Neural progenitor cell (in vitro differentiated cells): ENCODE results near the gene ENDOG. TPM values are rescaled to one million over a fixed set of nuclear protein-coding genes. Genes with fewer than 3 reads are reported as not detected.

Source experiments
- DNase-seq: peaks from one replicate; pipeline ENCODE4 v3.0.0-alpha.2; 2016; ENCODE audit warnings: low spot score
- H2AFZ ChIP-seq: fragments of 200-600 bp; sonication (generic); replicated peaks from 2 replicates; pipeline ENCODE4 v1.6.1; 2016; ENCODE audit warnings: antibody characterized with exemption
- H3F3A ChIP-seq: fragments of 200-600 bp; sonication (generic); 2 replicates; pipeline ENCODE4 v1.6.1; 2016; ENCODE audit warnings: antibody characterized with exemption, low read depth
- H3K27ac ChIP-seq: fragments of 200-600 bp; sonication (generic); 2 replicates; pipeline ENCODE4 v1.5.1; 2016; ENCODE audit warnings: mild to moderate bottlenecking
- H3K27me3 ChIP-seq: fragments of 200-600 bp; sonication (generic); 2 replicates; pipeline ENCODE4 v1.6.1; 2016; ENCODE audit warnings: mild to moderate bottlenecking, moderate library complexity
- H3K36me3 ChIP-seq: fragments of 200-600 bp; sonication (generic); 2 replicates; pipeline ENCODE4 v1.5.1; 2016
- H3K4me1 ChIP-seq: fragments of 200-600 bp; sonication (generic); 2 replicates; pipeline ENCODE4 v1.6.1; 2016; ENCODE audit warnings: mixed run types
- H3K4me2 ChIP-seq: fragments of 200-600 bp; sonication (generic); 2 replicates; pipeline ENCODE4 v1.6.1; 2016
- H3K4me3 ChIP-seq: fragments of 200-600 bp; sonication (generic); 2 replicates; pipeline ENCODE4 v1.5.1; 2016
- H3K79me2 ChIP-seq: fragments of 200-600 bp; sonication (generic); 2 replicates; pipeline ENCODE4 v1.6.1; 2016; ENCODE audit warnings: low read depth
- H3K9ac ChIP-seq: fragments of 200-600 bp; sonication (generic); 2 replicates; pipeline ENCODE4 v1.6.1; 2016
- H3K9me3 ChIP-seq: fragments of 200-600 bp; sonication (generic); 2 replicates; pipeline ENCODE4 v1.5.1; 2016; ENCODE audit warnings: low read depth
- H4K20me1 ChIP-seq: fragments of 200-600 bp; sonication (generic); 2 replicates; pipeline ENCODE4 v1.6.1; 2016; ENCODE audit warnings: low read depth
- H3K27ac Mint-ChIP-seq: 3 replicates; pipeline ENCODE4 v1.8.0; 2021; ENCODE audit warnings: mixed read lengths
- H3K27me3 Mint-ChIP-seq: 2 replicates; pipeline ENCODE4 v1.8.0; 2022; ENCODE audit warnings: low read depth, mild to moderate bottlenecking, inconsistent platforms, moderate library complexity, mixed read lengths; ENCODE audit not compliant: insufficient read depth
- H3K36me3 Mint-ChIP-seq: 3 replicates; pipeline ENCODE4 v1.8.0; 2021; ENCODE audit warnings: mixed read lengths
- H3K4me1 Mint-ChIP-seq: 3 replicates; pipeline ENCODE4 v1.8.0; 2021; ENCODE audit warnings: mixed read lengths
- H3K4me3 Mint-ChIP-seq: 3 replicates; pipeline ENCODE4 v1.8.0; 2021; ENCODE audit warnings: mild to moderate bottlenecking, moderate library complexity, mixed read lengths
- H3K9me3 Mint-ChIP-seq: 3 replicates; pipeline ENCODE4 v1.8.0; 2020; ENCODE audit warnings: mixed read lengths
- CTCF ChIP-seq: fragments of 200-600 bp; sonication (generic); IDR thresholded peaks from 2 replicates; pipeline ENCODE4 v1.5.1; 2017; ENCODE audit warnings: antibody characterized with exemption, mild to moderate bottlenecking
- EZH2 ChIP-seq: fragments of 200-600 bp; sonication (generic); IDR thresholded peaks from 2 replicates; pipeline ENCODE4 v1.6.1; 2017; ENCODE audit warnings: antibody characterized with exemption, mild to moderate bottlenecking, moderate library complexity
- EZH2phosphoT487 ChIP-seq: fragments of 200-600 bp; sonication (generic); IDR thresholded peaks from 2 replicates; pipeline ENCODE4 v1.6.1; 2017; ENCODE audit warnings: antibody characterized with exemption
- total RNA-seq: library from RNA; depleted of rRNA; stranded (reverse); fragments of >200 nt; gene quantifications from 2 replicates; pipeline ENCODE4 v1.2.3, GENCODE V29; 2015; ENCODE audit warnings: low replicate concordance

The ENDOG gene
- total RNA-seq = 3.2 and 9.1 TPM in 2 replicates

- DNase-seq = peak; percentile 100
- TF ChIP-seq CTCF (peak; percentile 63), EZH2phosphoT487 (no peak), EZH2 (no peak)
- Histone ChIP-seq H2AFZ (peak within 1 kb of the TSS; percentile 81), H3K4me1 (peaks cover 7% of the 10 kb centered on the region), H3K9me3 (no peaks in the 10 kb centered on the region), H3F3A (peaks cover 16% of the 10 kb centered on the region), H3K9ac (no peak within 1 kb of the TSS), H3K4me2 (peak within 1 kb of the TSS; percentile 96), H3K27me3 (peaks cover 11% of the 10 kb centered on the region), H3K36me3 (no peaks in the 10 kb centered on the region), H3K27ac (no peak within 1 kb of the TSS), H3K4me3 (peak within 1 kb of the TSS; percentile 51), H3K79me2 (no peaks in the 10 kb centered on the region), H4K20me1 (peaks cover 31% of the 10 kb centered on the region)
- H3K36me3 Mint-ChIP-seq = peaks cover 2% of the 10 kb centered on the region
- peaks cover 14% of the 10 kb centered on the region for H3K4me1 Mint-ChIP-seq
- peak within 1 kb of the TSS; percentile 78 for H3K27ac Mint-ChIP-seq
- H3K9me3 Mint-ChIP-seq = no peaks in the 10 kb centered on the region
- peaks cover 5% of the 10 kb centered on the region for H3K27me3 Mint-ChIP-seq
- H3K4me3 Mint-ChIP-seq = peak within 1 kb of the TSS; percentile 87
These were observed at the start of gene ENDOG for GRCh38 chr9:128818099-128818838. TSS of gene ENDOG (plus strand) at chr9:128818500. CDS start at chr9:128818685, 185 bp downstream.

- H3K9me3 Mint-ChIP-seq = no peaks in the 10 kb centered on the region
- Histone ChIP-seq H3F3A (peaks cover 24% of the 10 kb centered on the region), H3K4me3 (no peak overlapping the region), H3K4me2 (no peak overlapping the region), H4K20me1 (peaks cover 10% of the 10 kb centered on the region), H2AFZ (no peak overlapping the region), H3K4me1 (no peaks in the 10 kb centered on the region), H3K9me3 (no peaks in the 10 kb centered on the region), H3K36me3 (no peaks in the 10 kb centered on the region), H3K79me2 (peaks cover 24% of the 10 kb centered on the region), H3K27ac (no peak overlapping the region), H3K27me3 (no peaks in the 10 kb centered on the region), H3K9ac (no peak overlapping the region)
- no peak for DNase-seq
- H3K36me3 Mint-ChIP-seq = no peaks in the 10 kb centered on the region
- H3K27me3 Mint-ChIP-seq = peaks cover 5% of the 10 kb centered on the region
- no peak for TF ChIP-seq EZH2
- peaks cover 17% of the 10 kb centered on the region for H3K4me1 Mint-ChIP-seq
- no peak overlapping the region for H3K27ac Mint-ChIP-seq
- H3K4me3 Mint-ChIP-seq = peak overlapping the region; percentile 35
These were observed 49.7 kb upstream of the ENDOG start for GRCh38 chr9:128768606-128769005.

DNA sequence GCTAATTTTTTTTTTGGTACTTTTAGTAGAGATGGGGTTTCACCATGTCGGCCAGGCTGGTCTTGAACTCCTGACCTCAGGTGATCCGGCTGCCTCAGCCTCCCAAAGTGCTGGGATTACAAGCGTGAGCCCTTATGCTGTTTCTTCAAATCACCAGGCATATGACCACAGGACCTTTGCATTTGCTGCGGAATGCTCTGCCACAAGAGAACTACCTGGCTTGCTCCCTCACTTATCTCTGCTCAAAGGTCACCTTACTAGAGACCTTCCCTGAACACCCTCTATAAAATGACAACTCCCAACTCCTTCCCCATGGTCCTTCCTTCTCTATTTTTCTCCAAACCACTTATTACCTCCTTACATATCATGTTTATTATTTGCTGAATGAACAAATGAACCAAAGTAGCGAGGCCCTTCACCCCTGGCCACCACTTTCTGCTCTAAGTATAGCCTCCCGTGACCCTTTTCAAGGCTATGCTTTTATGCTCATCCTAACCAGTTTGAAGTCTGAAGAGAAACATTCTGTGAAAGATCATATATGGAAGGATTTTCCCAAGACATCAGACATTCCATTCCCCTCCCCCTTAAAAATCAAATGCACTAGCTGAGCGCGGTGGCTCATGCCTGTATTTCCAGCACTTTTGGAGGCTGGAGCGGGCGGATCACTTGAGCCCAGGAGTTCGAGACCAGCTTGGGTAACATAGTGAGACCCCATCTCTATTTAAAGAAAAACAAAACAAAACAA, 47.8 kb upstream of the ENDOG start:
- H4K20me1 ChIP-seq = peaks cover 10% of the 10 kb centered on the region
- H3K27ac ChIP-seq = no peak overlapping the region
- no peaks in the 10 kb centered on the region for H3K27me3 ChIP-seq
- no peaks in the 10 kb centered on the region for H3K4me1 ChIP-seq
- H3K9me3 ChIP-seq = no peaks in the 10 kb centered on the region
- peak overlapping the region; percentile 84 for H3K9ac ChIP-seq
- peaks cover 24% of the 10 kb centered on the region for H3F3A ChIP-seq
- Mint-ChIP-seq H3K36me3 (no peaks in the 10 kb centered on the region), H3K27ac (no peak overlapping the region), H3K27me3 (peaks cover 9% of the 10 kb centered on the region), H3K9me3 (peaks cover 3% of the 10 kb centered on the region), H3K4me3 (peak overlapping the region; percentile 97), H3K4me1 (peaks cover 17% of the 10 kb centered on the region)
- H3K79me2 ChIP-seq = peaks cover 24% of the 10 kb centered on the region
- no peaks in the 10 kb centered on the region for H3K36me3 ChIP-seq
- peak overlapping the region; percentile 95 for H3K4me2 ChIP-seq
- H3K4me3 ChIP-seq = peak overlapping the region; percentile 95
- no peak for TF ChIP-seq CTCF
- no peak for TF ChIP-seq EZH2phosphoT487
- TF ChIP-seq EZH2 = no peak
- no peak overlapping the region for H2AFZ ChIP-seq
- DNase-seq = no peak
